Loucy (cell line): ENCODE results near the gene COL5A1.

Experiments used
- CTCF ChIP-seq: fragments of 200-600 bp; sonication (generic); conservative IDR thresholded peaks from 2 replicates; pipeline ENCODE4 v1.5.1; 2014; ENCODE audit warnings: mild to moderate bottlenecking, antibody characterized with exemption, low read length
- EZH2phosphoT487 ChIP-seq: fragments of 200-600 bp; IDR thresholded peaks from 2 replicates; pipeline ENCODE4 v1.6.1; 2018; ENCODE audit warnings: antibody characterized with exemption, mild to moderate bottlenecking, moderate library complexity, borderline replicate concordance

GRCh38 chr9:134753191-134753590, 111.6 kb downstream of the COL5A1 start:
- TF ChIP-seq CTCF (no peak), EZH2phosphoT487 (no peak)
